HG03469 (cell line): ENCODE results near the gene RAP1A.
"Not testable (repeated sequence)": the region's sequence is repeated elsewhere in the genome, so short reads cannot be mapped to it uniquely, and the experiment has no call there.

ENCODE experiments used
- ATAC-seq: cut with Tn5 transposase; IDR thresholded peaks from one replicate; pipeline ENCODE4 v1.9.1; 2021; ENCODE audit warnings: mild to moderate bottlenecking, moderate library complexity, moderate number of reproducible peaks; ENCODE audit not compliant: unreplicated experiment

RAP1A gene

GRCh38 chr1:111660204-111661150 is 40.9 kb downstream of the RAP1A start:
- ATAC-seq, result no peak

- ATAC-seq, result no peak
Observed at GRCh38 chr1:111664652-111665051, 45.1 kb downstream of the RAP1A start.

- ATAC-seq, result no peak
Observed at GRCh38 chr1:111665497-111665896, 45.9 kb downstream of the RAP1A start.

- no peak for ATAC-seq
Observed at GRCh38 chr1:111666828-111667227, 47.2 kb downstream of the RAP1A start.

GRCh38 chr1:111669268-111669667 is 49.7 kb downstream of the RAP1A start:
- no peak for ATAC-seq

GRCh38 chr1:111671852-111672251 is 52.3 kb downstream of the RAP1A start:
- no peak for ATAC-seq

- ATAC-seq, result no peak
Observed at GRCh38 chr1:111672331-111672730, 52.7 kb downstream of the RAP1A start.

- ATAC-seq, result no peak
Observed at GRCh38 chr1:111677604-111678003, 58.0 kb downstream of the RAP1A start.

- ATAC-seq, result no peak
Observed at GRCh38 chr1:111679541-111679940, 60.0 kb downstream of the RAP1A start.

GRCh38 chr1:111680212-111680800 is 60.7 kb downstream of the RAP1A start:
- ATAC-seq, result not testable (repeated sequence)

- not testable (repeated sequence) for ATAC-seq
Observed at GRCh38 chr1:111685293-111686153, 65.9 kb downstream of the RAP1A start.

GRCh38 chr1:111690306-111690617 is 70.7 kb downstream of the RAP1A start:
- no peak for ATAC-seq

- no peak for ATAC-seq
Observed at GRCh38 chr1:111691886-111692285, 72.3 kb downstream of the RAP1A start.

- no peak for ATAC-seq
Observed at GRCh38 chr1:111695801-111696200, 76.2 kb downstream of the RAP1A start.

GRCh38 chr1:111696330-111696729 is 76.7 kb downstream of the RAP1A start:
- ATAC-seq, result no peak

GRCh38 chr1:111699268-111699667 is 79.7 kb downstream of the RAP1A start:
- ATAC-seq, result no peak

GRCh38 chr1:111702504-111703050 is 83.0 kb downstream of the RAP1A start:
- no peak for ATAC-seq

- ATAC-seq, result no peak
Observed at GRCh38 chr1:111704240-111704639, 84.7 kb downstream of the RAP1A start.

- no peak for ATAC-seq
Observed at GRCh38 chr1:111704776-111705175, 85.2 kb downstream of the RAP1A start.

GRCh38 chr1:111705841-111706240 is 86.3 kb downstream of the RAP1A start:
- no peak for ATAC-seq

- no peak for ATAC-seq
Observed at GRCh38 chr1:111706921-111707320, 87.3 kb downstream of the RAP1A start.
